Sigmoid colon (tissue), 7 donors: ENCODE measurements around the gene SMYD2. TPM values are rescaled to one million over a fixed set of nuclear protein-coding genes. Genes with fewer than 3 reads are reported as not detected.

Source experiments
- DNase-seq: peaks from one replicate; pipeline ENCODE4 v3.0.0-alpha.2; 2019
- H3K27ac ChIP-seq, 4 donors: fragments of 200-600 bp; sonication (generic); one replicate each; pipeline ENCODE4 v1.5.1; 2016 to 2019; ENCODE audit warnings: mild to moderate bottlenecking in 1 of 4
- H3K27me3 ChIP-seq, 3 donors: fragments of 200-600 bp; sonication (generic); one replicate each; pipeline ENCODE4 v1.5.1; 2019; ENCODE audit warnings: mild to moderate bottlenecking in 1 of 3
- H3K36me3 ChIP-seq, 4 donors: fragments of 200-600 bp; sonication (generic); one replicate each; pipeline ENCODE4 v1.5.1; 2016 to 2019
- H3K4me1 ChIP-seq, 4 donors: fragments of 200-600 bp; sonication (generic); one replicate each; pipeline ENCODE4 v1.5.1; 2017 to 2019
- H3K4me3 ChIP-seq, 4 donors: fragments of 200-600 bp; sonication (generic); one replicate each; pipeline ENCODE4 v1.5.1; 2017 to 2019; ENCODE audit warnings: mild to moderate bottlenecking in 2 of 4, moderate library complexity in 1 of 4
- H3K9me3 ChIP-seq, 4 donors: fragments of 200-600 bp in 3 of 4; sonication (generic) in 3 of 4; one replicate each; pipeline versions ENCODE4 v1.5.1 to v1.6.1; 2013 to 2019
- EP300 ChIP-seq, 4 donors: sonication (generic); formaldehyde crosslinking; IDR thresholded peaks; one replicate each; pipeline ENCODE4 v1.6.1; 2017; ENCODE audit warnings: antibody characterized with exemption in 4 of 4
- POLR2A ChIP-seq, 2 donors: fragments of 450-650 bp; IDR thresholded peaks; one replicate each; pipeline ENCODE4 v1.6.1; 2016; ENCODE audit warnings: antibody characterized with exemption in 2 of 2, mild to moderate bottlenecking in 2 of 2, moderate library complexity in 2 of 2
- POLR2AphosphoS5 ChIP-seq, 4 donors: sonication (generic); formaldehyde crosslinking; IDR thresholded peaks; one replicate each; pipeline ENCODE4 v1.6.1; 2017; ENCODE audit warnings: antibody characterized with exemption in 4 of 4
- WGBS, 2 donors: extraction: QIAGEN DNeasy Blood & Tissue Kit; methylation state at CpG; one replicate each; pipeline ENCODE4 v1.1.7; 2013; 5-methylcytosine and 5-hydroxymethylcytosine counted together
- intact Hi-C: fragments of 100-400 bp; cut with DNase I; formaldehyde crosslinking; loops from one replicate; pipeline ENCODE4 v1.15.1; 2023
- polyA plus RNA-seq, 3 donors: library from polyadenylated mRNA; stranded (reverse); fragments of 200-250 nt; gene quantifications; one replicate each; pipeline ENCODE4 v1.2.3, GENCODE V29; 2013
- total RNA-seq, 4 donors: library from RNA; depleted of rRNA; stranded (reverse); fragments of >200 nt; gene quantifications; one replicate each; pipeline ENCODE4 v1.1.0, GENCODE V29; 2016
- TF ChIP-seq, protein P1 (sequence below), 4 experiments: fragments of 450-650 bp in 3 of 4; fragments of 200-600 bp in 1 of 4; IDR thresholded peaks; one replicate each; pipeline ENCODE4 v1.5.1; 2016 to 2019; ENCODE audit warnings: antibody characterized with exemption in 4 of 4, mild to moderate bottlenecking in 3 of 4, moderate library complexity in 2 of 4
- donor health status: healthy with polysubstance abuse.
- donor health status: Bipolar disorder and iron deficiency.
- donor health status: healthy.

Gene SMYD2
- total and polyA plus RNA-seq, 7 donors, result 12.5 to 23.4 (median 16.7) TPM

- no peak overlapping the region for H3K4me3 ChIP-seq
- no peak for DNase-seq
- H3K9me3 ChIP-seq, result no peaks in the 10 kb centered on the region
- no peak overlapping the region for H3K27ac ChIP-seq
- peaks cover 0 to 7% (median 5%) of the 10 kb centered on the region in 4 donors for H3K4me1 ChIP-seq
- no peak for TF ChIP-seq EP300 (IDR thresholded peaks at IDR 0.05)
- TF ChIP-seq POLR2A (IDR thresholded peaks at IDR 0.05), result no peak
- TF ChIP-seq POLR2AphosphoS5 (IDR thresholded peaks at IDR 0.05), result no peak
- TF ChIP-seq, protein P1, sequence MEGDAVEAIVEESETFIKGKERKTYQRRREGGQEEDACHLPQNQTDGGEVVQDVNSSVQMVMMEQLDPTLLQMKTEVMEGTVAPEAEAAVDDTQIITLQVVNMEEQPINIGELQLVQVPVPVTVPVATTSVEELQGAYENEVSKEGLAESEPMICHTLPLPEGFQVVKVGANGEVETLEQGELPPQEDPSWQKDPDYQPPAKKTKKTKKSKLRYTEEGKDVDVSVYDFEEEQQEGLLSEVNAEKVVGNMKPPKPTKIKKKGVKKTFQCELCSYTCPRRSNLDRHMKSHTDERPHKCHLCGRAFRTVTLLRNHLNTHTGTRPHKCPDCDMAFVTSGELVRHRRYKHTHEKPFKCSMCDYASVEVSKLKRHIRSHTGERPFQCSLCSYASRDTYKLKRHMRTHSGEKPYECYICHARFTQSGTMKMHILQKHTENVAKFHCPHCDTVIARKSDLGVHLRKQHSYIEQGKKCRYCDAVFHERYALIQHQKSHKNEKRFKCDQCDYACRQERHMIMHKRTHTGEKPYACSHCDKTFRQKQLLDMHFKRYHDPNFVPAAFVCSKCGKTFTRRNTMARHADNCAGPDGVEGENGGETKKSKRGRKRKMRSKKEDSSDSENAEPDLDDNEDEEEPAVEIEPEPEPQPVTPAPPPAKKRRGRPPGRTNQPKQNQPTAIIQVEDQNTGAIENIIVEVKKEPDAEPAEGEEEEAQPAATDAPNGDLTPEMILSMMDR (IDR thresholded peaks at IDR 0.05), result no peak
- H3K27me3 ChIP-seq, result no peaks in the 10 kb centered on the region
- peaks cover 0 to 8% (median 2%) of the 10 kb centered on the region in 4 donors for H3K36me3 ChIP-seq
- WGBS, 2 donors, result 92% methylated on average over 1 of the region's 1 CpG
- intact Hi-C loops, result loop anchor here (2.0 to 10.0 kb wide), 3 partner anchors 116 to 1194 kb away; partner anchors contain the start of gene PTPN14
Observed at GRCh38 chr1:214331180-214331579, 50.2 kb downstream of the SMYD2 start.

GRCh38 chr1:214331827-214332423, 51.0 kb downstream of the SMYD2 start:
- intact Hi-C loops, result loop anchor here (2.0 to 10.0 kb wide), 3 partner anchors 117 to 1193 kb away; partner anchors contain the start of gene PTPN14

GRCh38 chr1:214332946-214333798, 52.2 kb downstream of the SMYD2 start:
- TF ChIP-seq, protein P1 (IDR thresholded peaks at IDR 0.05), result peak; percentile 67 to 88 (median 78)
- no peak for TF ChIP-seq POLR2A (IDR thresholded peaks at IDR 0.05)
- no peak overlapping the region for H3K4me3 ChIP-seq
- intact Hi-C loops, result loop anchor here (1.0 to 10.0 kb wide), 3 partner anchors 222 to 1192 kb away; partner anchors contain the start of gene PTPN14
- no peaks in the 10 kb centered on the region for H3K27me3 ChIP-seq
- peaks cover 0 to 25% (median 20%) of the 10 kb centered on the region in 4 donors for H3K4me1 ChIP-seq
- peaks cover 0 to 8% (median 2%) of the 10 kb centered on the region in 4 donors for H3K36me3 ChIP-seq
- H3K27ac ChIP-seq, result peak overlapping the region; percentile 32 to 82 (median 62)
- WGBS, 2 donors, result 74 to 80% methylated on average over 6 of the region's 6 CpGs
- DNase-seq, result peak; percentile 71
- H3K9me3 ChIP-seq, result no peaks in the 10 kb centered on the region

More at GRCh38 chr1:214331827-214332423, 51.0 kb downstream of the SMYD2 start:
- Histone ChIP-seq H3K27ac (no peak overlapping the region), H3K36me3 (peaks cover 0 to 8% (median 2%) of the 10 kb centered on the region in 4 donors), H3K4me3 (no peak overlapping the region), H3K27me3 (no peaks in the 10 kb centered on the region), H3K9me3 (no peaks in the 10 kb centered on the region), H3K4me1 (peaks cover 0 to 13% (median 8%) of the 10 kb centered on the region in 4 donors)
- WGBS, 2 donors, result 68 to 72% methylated on average over 9 of the region's 9 CpGs
- TF ChIP-seq, protein P1 (IDR thresholded peaks at IDR 0.05), result peak in 3 of 4 experiments; percentile 39 to 70 (median 57)
- TF ChIP-seq EP300 (IDR thresholded peaks at IDR 0.05), result no peak
- DNase-seq, result no peak

DNA sequence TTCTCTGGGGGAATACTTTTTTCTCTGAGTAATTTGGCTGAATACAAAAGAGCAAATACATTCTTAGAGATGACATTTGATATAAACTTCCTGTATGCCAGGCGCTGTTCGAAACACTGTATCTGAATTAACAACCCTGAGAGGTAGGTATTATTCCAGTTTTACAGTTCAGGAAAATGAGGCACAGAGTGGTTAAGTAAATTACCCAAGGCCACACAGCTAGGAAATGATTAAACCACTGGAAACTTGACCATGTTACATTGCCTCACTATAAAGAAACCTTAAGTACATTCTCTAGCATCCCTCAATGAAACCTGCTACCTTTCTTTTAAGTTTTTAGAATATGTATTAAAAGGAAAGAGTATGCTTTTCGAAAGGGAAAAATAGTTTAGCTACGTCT, 54.6 kb downstream of the SMYD2 start:
- DNase-seq, result no peak
- Histone ChIP-seq H3K4me1 (peaks cover 0 to 33% (median 28%) of the 10 kb centered on the region in 4 donors), H3K4me3 (no peak overlapping the region), H3K9me3 (no peaks in the 10 kb centered on the region), H3K27ac (peak overlapping the region in 3 of 4 donors; percentile 3 to 86 (median 82)), H3K36me3 (no peaks in the 10 kb centered on the region), H3K27me3 (no peaks in the 10 kb centered on the region)
- WGBS, 2 donors, result 94 to 95% methylated on average over 4 of the region's 4 CpGs
- TF ChIP-seq POLR2AphosphoS5 (IDR thresholded peaks at IDR 0.05) (no peak), POLR2A (IDR thresholded peaks at IDR 0.05) (no peak), EP300 (IDR thresholded peaks at IDR 0.05) (no peak)
- TF ChIP-seq, protein P1 (IDR thresholded peaks at IDR 0.05), result no peak
- intact Hi-C loops, result loop anchor here (10.0 kb wide), 2 partner anchors 219 to 1189 kb away; partner anchors contain the start of gene PTPN14
